GM12892 (cell line): ENCODE data around the gene EIF2AK2.

Experiments used
- POLR2A ChIP-seq: IDR thresholded peaks from 2 replicates; pipeline ENCODE4 v1.6.1; 2011; ENCODE audit warnings: low read depth, low read length, control low read depth
- POLR2AphosphoS5 ChIP-seq: IDR thresholded peaks from 2 replicates; pipeline ENCODE4 v1.6.1; 2011; ENCODE audit warnings: low read depth, low read length, control low read depth

GRCh38 chr2:37098416-37099118 is 58.2 kb downstream of the EIF2AK2 start:
- TF ChIP-seq POLR2A: no peak
- no peak for TF ChIP-seq POLR2AphosphoS5
